ENCODE data around the gene MEGF11. TPM values are rescaled to one million over a fixed set of nuclear protein-coding genes. Genes with fewer than 3 reads are reported as not detected.

Gene MEGF11
- total RNA-seq, 6 experiments from 2014 or later: not detected

- H3K27ac ChIP-seq: no peak overlapping the region
- TF ChIP-seq CTCF (IDR thresholded peaks at IDR 0.05) (no peak), POLR2A (IDR thresholded peaks at IDR 0.05) (no peak)
- H3K36me3 ChIP-seq: no peaks in the 10 kb centered on the region
- DNase-seq (no peak), ATAC-seq (no peak)
- H3K9me3 ChIP-seq: no peaks in the 10 kb centered on the region
- H3K4me3 ChIP-seq: no peak overlapping the region
- intact Hi-C loops (cut with DNase I): no loop called here
- no peaks in the 10 kb centered on the region for H3K4me1 ChIP-seq
- H3K27me3 ChIP-seq: no peaks in the 10 kb centered on the region
- 85% methylated on average over 2 of the region's 4 CpGs for WGBS (ENCODE audit: insufficient coverage, low coverage, low lambda C conversion rate, missing lambda C conversion rate)
These were observed 322.3 kb downstream of the MEGF11 start for GRCh38 chr15:65931221-65931620.

- Histone ChIP-seq H3K27ac (no peak overlapping the region), H3K4me1 (no peaks in the 10 kb centered on the region), H3K9me3 (no peaks in the 10 kb centered on the region), H3K4me3 (no peak overlapping the region), H3K27me3 (no peaks in the 10 kb centered on the region), H3K36me3 (no peaks in the 10 kb centered on the region)
- DNase-seq: no peak
- intact Hi-C loops (cut with DNase I): no loop called here
- 83% methylated on average over 2 of the region's 6 CpGs for WGBS (ENCODE audit: insufficient coverage, low coverage, low lambda C conversion rate, missing lambda C conversion rate)
- ATAC-seq: no peak
- TF ChIP-seq CTCF (IDR thresholded peaks at IDR 0.05) (no peak), POLR2A (IDR thresholded peaks at IDR 0.05) (no peak)
These were observed 323.4 kb downstream of the MEGF11 start for GRCh38 chr15:65930134-65930533.

GRCh38 chr15:65929573-65929972 is 324.0 kb downstream of the MEGF11 start:
- H3K4me1 ChIP-seq: no peaks in the 10 kb centered on the region
- H3K9me3 ChIP-seq: no peaks in the 10 kb centered on the region
- ATAC-seq (no peak), DNase-seq (no peak)
- WGBS (ENCODE audit: insufficient coverage, low coverage, low lambda C conversion rate, missing lambda C conversion rate): 60% methylated on average over 1 of the region's 7 CpGs
- no peaks in the 10 kb centered on the region for H3K27me3 ChIP-seq
- intact Hi-C loops (cut with DNase I): no loop called here
- H3K36me3 ChIP-seq: no peaks in the 10 kb centered on the region
- H3K27ac ChIP-seq: no peak overlapping the region
- TF ChIP-seq CTCF (IDR thresholded peaks at IDR 0.05) (no peak), POLR2A (IDR thresholded peaks at IDR 0.05) (no peak)
- no peak overlapping the region for H3K4me3 ChIP-seq

- intact Hi-C loops (cut with DNase I): no loop called here
- WGBS (ENCODE audit: insufficient coverage, low coverage, low lambda C conversion rate, missing lambda C conversion rate): 71% methylated on average over 1 of the region's 2 CpGs
- H3K27ac ChIP-seq: no peak overlapping the region
- TF ChIP-seq POLR2A (IDR thresholded peaks at IDR 0.05) (no peak), CTCF (IDR thresholded peaks at IDR 0.05) (no peak)
- H3K9me3 ChIP-seq: no peaks in the 10 kb centered on the region
- H3K36me3 ChIP-seq: no peaks in the 10 kb centered on the region
- no peaks in the 10 kb centered on the region for H3K27me3 ChIP-seq
- no peaks in the 10 kb centered on the region for H3K4me1 ChIP-seq
- DNase-seq (no peak), ATAC-seq (no peak)
- no peak overlapping the region for H3K4me3 ChIP-seq
These were observed 326.0 kb downstream of the MEGF11 start for GRCh38 chr15:65927545-65927944.

- no peaks in the 10 kb centered on the region for H3K9me3 ChIP-seq
- TF ChIP-seq POLR2A (IDR thresholded peaks at IDR 0.05) (no peak), CTCF (IDR thresholded peaks at IDR 0.05) (no peak)
- ATAC-seq (no peak), DNase-seq (no peak)
- H3K36me3 ChIP-seq: no peaks in the 10 kb centered on the region
- no peak overlapping the region for H3K4me3 ChIP-seq
- H3K27me3 ChIP-seq: no peaks in the 10 kb centered on the region
- H3K27ac ChIP-seq: no peak overlapping the region
- intact Hi-C loops (cut with DNase I): no loop called here
- 100% methylated on average over 1 of the region's 1 CpG for WGBS (ENCODE audit: insufficient coverage, low coverage, low lambda C conversion rate, missing lambda C conversion rate)
- H3K4me1 ChIP-seq: no peaks in the 10 kb centered on the region
These were observed 326.7 kb downstream of the MEGF11 start for GRCh38 chr15:65926899-65927298.

Measured in right lobe of liver (tissue), 6 donors.